GM19467 (cell line): Measurements from ENCODE around the gene KIF18B.
A peak's percentile ranks its signal among the peaks of the same experiment; 100 is the strongest.
"Not testable (repeated sequence)": the region's sequence is repeated elsewhere in the genome, so short reads cannot be mapped to it uniquely, and the experiment has no call there.

Experiments used
- ATAC-seq: cut with Tn5 transposase; IDR thresholded peaks from one replicate; pipeline ENCODE4 v1.9.1; 2021; ENCODE audit warnings: mild to moderate bottlenecking, moderate library complexity; ENCODE audit not compliant: unreplicated experiment

KIF18B gene

GRCh38 chr17:44970136-44970741 is 22.7 kb upstream of the KIF18B start:
- ATAC-seq: no peak

GRCh38 chr17:44969144-44969780 is 21.7 kb upstream of the KIF18B start:
- ATAC-seq: no peak

GRCh38 chr17:44968225-44969143 is 20.9 kb upstream of the KIF18B start, which contains the start of gene C1QL1:
C1QL1 (minus strand) TSS chr17:44968303; CDS start chr17:44968048, 255 bp downstream.
- peak; percentile 71 for ATAC-seq

- ATAC-seq: no peak
Measured at GRCh38 chr17:44967907-44968224, 20.3 kb upstream of the KIF18B start.

- ATAC-seq: no peak
Measured at GRCh38 chr17:44967026-44967906, 19.7 kb upstream of the KIF18B start.

- no peak for ATAC-seq
Measured at GRCh38 chr17:44966348-44967025, 18.9 kb upstream of the KIF18B start.

GRCh38 chr17:44965481-44966234 is 18.1 kb upstream of the KIF18B start:
- ATAC-seq: no peak

- no peak for ATAC-seq
Measured at GRCh38 chr17:44961921-44962350, 14.4 kb upstream of the KIF18B start.

- no peak for ATAC-seq
Measured at GRCh38 chr17:44960691-44961090, 13.1 kb upstream of the KIF18B start.

- no peak for ATAC-seq
Measured at GRCh38 chr17:44959821-44960531, 12.4 kb upstream of the KIF18B start.

GRCh38 chr17:44956998-44957981 is 9.7 kb upstream of the KIF18B start:
- no peak for ATAC-seq

- ATAC-seq: no peak
Measured at GRCh38 chr17:44955674-44956425, 8.3 kb upstream of the KIF18B start.

GRCh38 chr17:44952946-44953475 is 5.4 kb upstream of the KIF18B start:
- ATAC-seq: no peak

GRCh38 chr17:44948315-44948795 is 782 bp upstream of the KIF18B start:
- no peak for ATAC-seq

- ATAC-seq: not testable (repeated sequence)
Measured at GRCh38 chr17:44945652-44946051, 1.9 kb downstream of the KIF18B start.

- no peak for ATAC-seq
Measured at GRCh38 chr17:44942456-44942855, 5.1 kb downstream of the KIF18B start.
